HepG2 (cell line): ENCODE measurements around the gene APLNR. TPM values are rescaled to one million over a fixed set of nuclear protein-coding genes. Genes with fewer than 3 reads are reported as not detected.

Source experiments
- ATAC-seq: fragments of 200-7000 bp; cut with Tn5 transposase; 3 replicates; pipeline ENCODE4 v1.9.1; 2020; ENCODE audit warnings: mild to moderate bottlenecking, moderate library complexity
- BruUV-seq: library from RNA; stranded (reverse); fragments of 400-500 nt; replicated peaks from 2 replicates; lab custom pipeline; 2021; lab: Mats Ljungman, UMichigan
- CTCF ChIA-PET: fragments of 300-600 bp; formaldehyde crosslinking; extraction: SDS; loops from one replicate; lab custom pipeline; 2021; ENCODE audit warnings: low total read pairs, inconsistent platforms, low intra/inter-chr PET ratio; lab: Yijun Ruan, JAX
- POLR2A ChIA-PET: fragments of 350-600 bp; sonication (Branson Sonifier 250); formaldehyde crosslinking; loops from one replicate; lab custom pipeline; 2020; ENCODE audit warnings: antibody characterized with exemption, inconsistent platforms; lab: Yijun Ruan, JAX
- DNase-seq: peaks from one replicate; pipeline ENCODE4 v3.0.0-alpha.2; 2015; ENCODE audit warnings: low spot score
- FAIRE-seq: peaks from 3 replicates; lab custom pipeline; 2011; peaks lifted over from hg19 to GRCh38; lab: Jason Lieb, UNC
- H2AFZ ChIP-seq: one replicate; pipeline ENCODE4 v1.6.1; 2011; ENCODE audit warnings: low read length, inconsistent platforms
- H3K27ac ChIP-seq: fragments of 300-600 bp; 3 replicates; pipeline ENCODE4 v1.8.0; 2011; ENCODE audit warnings: mixed run types, mild to moderate bottlenecking, mixed read lengths, low read length, inconsistent platforms; ENCODE audit not compliant: insufficient read depth; ENCODE audit errors: extremely low read length
- H3K27me3 ChIP-seq, 2 experiments: fragments of 200-600 bp in 1 of 2; 2 replicates in 1 of 2; 3 replicates in 1 of 2; pipeline versions ENCODE4 v1.6.0 to v1.8.0; 2011; ENCODE audit warnings: low read length in 2 of 2, mild to moderate bottlenecking in 2 of 2, moderate library complexity in 2 of 2, inconsistent platforms in 1 of 2; ENCODE audit not compliant: insufficient read depth in 2 of 2, control insufficient read depth in 1 of 2
- H3K36me3 ChIP-seq, 2 experiments: fragments of 200-600 bp in 1 of 2; replicated peaks in 1 of 2; 2 replicates in 1 of 2; 3 replicates in 1 of 2; pipeline versions ENCODE4 v1.5.1 to v1.8.0; 2011; ENCODE audit warnings: low read length in 2 of 2, inconsistent platforms in 1 of 2; ENCODE audit not compliant: insufficient read depth in 2 of 2, control insufficient read depth in 1 of 2
- H3K4me1 ChIP-seq: 2 replicates; pipeline ENCODE4 v1.5.1; 2012; ENCODE audit warnings: low read length, inconsistent platforms; ENCODE audit not compliant: insufficient read depth
- H3K4me2 ChIP-seq: 2 replicates; pipeline ENCODE4 v1.6.0; 2011; ENCODE audit warnings: low read depth, low read length, inconsistent platforms
- H3K4me3 ChIP-seq, 3 experiments: fragments of 200-600 bp in 1 of 3; sonication (generic), shearing (Covaris generic) in 1 of 3; replicated peaks in 1 of 3; 2 replicates each; pipeline ENCODE4 v1.5.1; 2011 to 2016; ENCODE audit warnings: low read length in 3 of 3, inconsistent platforms in 2 of 3, low read depth in 2 of 3, mild to moderate bottlenecking in 2 of 3, control low read depth in 1 of 3, mixed read lengths in 1 of 3; ENCODE audit not compliant: insufficient read depth in 1 of 3
- H3K79me2 ChIP-seq: one replicate; pipeline ENCODE4 v1.6.1; 2011; ENCODE audit warnings: low read length, inconsistent platforms; ENCODE audit not compliant: insufficient read depth
- H3K9ac ChIP-seq: 2 replicates; pipeline ENCODE4 v1.6.0; 2011; ENCODE audit warnings: mild to moderate bottlenecking, low read depth, low read length, inconsistent platforms; ENCODE audit not compliant: insufficient read depth
- H3K9me3 ChIP-seq: 2 replicates; pipeline ENCODE4 v1.5.1; 2012; ENCODE audit warnings: mild to moderate bottlenecking, low read length
- H4K20me1 ChIP-seq: 2 replicates; pipeline ENCODE4 v1.6.0; 2011; ENCODE audit warnings: inconsistent platforms, mild to moderate bottlenecking, low read length, moderate library complexity; ENCODE audit not compliant: insufficient read depth
- KDM6A ChIP-seq: IDR thresholded peaks from 2 replicates; pipeline ENCODE4 v1.6.1; 2016; ENCODE audit warnings: low read depth
- MEF2D ChIP-seq: sonication (generic); formaldehyde crosslinking; IDR thresholded peaks from 2 replicates; pipeline ENCODE4 v1.5.1; 2020; ENCODE audit warnings: mild to moderate bottlenecking, missing genetic modification reagents
- MZF1 ChIP-seq: sonication (generic); formaldehyde crosslinking; IDR thresholded peaks from 2 replicates; pipeline ENCODE4 v1.8.1; 2023; ENCODE audit warnings: mild to moderate bottlenecking, missing genetic modification reagents, borderline replicate concordance
- SRSF4 ChIP-seq: fragments of 200-400 bp; formaldehyde crosslinking; IDR thresholded peaks from one replicate; pipeline ENCODE4 v1.6.1; 2018; ENCODE audit warnings: mild to moderate bottlenecking, low read depth, low read length, moderate library complexity; ENCODE audit not compliant: poor library complexity, severe bottlenecking
- STAG1 ChIP-seq: sonication (generic); formaldehyde crosslinking; IDR thresholded peaks from 2 replicates; pipeline ENCODE4 v1.4.0; 2020; ENCODE audit warnings: missing genetic modification reagents
- ZBTB3 ChIP-seq: sonication (generic); formaldehyde crosslinking; IDR thresholded peaks from 2 replicates; pipeline ENCODE4 v1.4.0; 2020; ENCODE audit warnings: low read depth, mild to moderate bottlenecking, moderate library complexity, missing genetic modification reagents, borderline replicate concordance
- ZKSCAN5 ChIP-seq: sonication (generic); formaldehyde crosslinking; IDR thresholded peaks from 2 replicates; pipeline ENCODE4 v1.5.1; 2020; ENCODE audit warnings: mild to moderate bottlenecking, missing genetic modification reagents
- ZNF709 ChIP-seq: sonication (generic); formaldehyde crosslinking; IDR thresholded peaks from 2 replicates; pipeline ENCODE4 v1.5.0; 2020; ENCODE audit warnings: mild to moderate bottlenecking, missing genetic modification reagents
- WGBS: methylation state at CpG from one replicate; pipeline ENCODE4 v1.1.6; 2017; ENCODE audit warnings: low lambda C conversion rate; 5-methylcytosine and 5-hydroxymethylcytosine counted together
- in situ Hi-C: cut with HindIII; loops from 2 replicates; pipeline ENCODE4 v1.10.0; 2017; ENCODE audit warnings: low pct_unique_long_range_greater_than_20kb; ENCODE audit not compliant: extremely low pct_ligation_motif_present
- intact Hi-C: fragments of 100-400 bp; cut with micrococcal nuclease; formaldehyde crosslinking; loops from one replicate; pipeline ENCODE4 v1.10.0; 2022; ENCODE audit not compliant: unreplicated experiment
- polyA plus RNA-seq, 8 experiments: library from polyadenylated mRNA; depleted of rRNA in 3 of 8; stranded (reverse) in 7 of 8; unstranded in 1 of 8; fragments of >200 nt; fragmentation: Illumina TruSeq in 4 of 8; extraction: Trizol in 4 of 8; gene quantifications; 2 replicates each; pipeline versions ENCODE4 v1.2.1 to v1.2.3, GENCODE V29; 2011 to 2016; ENCODE audit warnings: low read depth in 4 of 8, missing spikeins in 1 of 8, mixed read lengths in 1 of 8; ENCODE audit not compliant: insufficient read depth in 1 of 8
- total RNA-seq, 5 experiments: library from RNA; depleted of rRNA; stranded (reverse); fragments of >200 nt; fragmentation: Illumina TruSeq; extraction: Trizol; gene quantifications; 2 replicates each; pipeline ENCODE4 v1.2.3, GENCODE V29; 2016; ENCODE audit warnings: low read depth in 1 of 5
- TF ChIP-seq, protein P1 (sequence below): sonication (generic); formaldehyde crosslinking; IDR thresholded peaks from 2 replicates; pipeline ENCODE4 v1.5.1; 2020; ENCODE audit warnings: mild to moderate bottlenecking, missing genetic modification reagents, borderline replicate concordance
- TF ChIP-seq, protein P2 (sequence below): sonication (generic); formaldehyde crosslinking; IDR thresholded peaks from 2 replicates; pipeline ENCODE4 v1.4.0; 2020; ENCODE audit warnings: missing genetic modification reagents
- TF ChIP-seq, protein P3 (sequence below): sonication (generic); formaldehyde crosslinking; IDR thresholded peaks from 2 replicates; pipeline ENCODE4 v1.9.0; 2022; ENCODE audit warnings: missing genetic modification reagents, mild to moderate bottlenecking, borderline replicate concordance

APLNR gene
- total and polyA plus RNA-seq, 2 of the 13 experiments (the other 11 are each of a cell fraction or from before 2014, with no cell fraction given): not detected

DNA sequence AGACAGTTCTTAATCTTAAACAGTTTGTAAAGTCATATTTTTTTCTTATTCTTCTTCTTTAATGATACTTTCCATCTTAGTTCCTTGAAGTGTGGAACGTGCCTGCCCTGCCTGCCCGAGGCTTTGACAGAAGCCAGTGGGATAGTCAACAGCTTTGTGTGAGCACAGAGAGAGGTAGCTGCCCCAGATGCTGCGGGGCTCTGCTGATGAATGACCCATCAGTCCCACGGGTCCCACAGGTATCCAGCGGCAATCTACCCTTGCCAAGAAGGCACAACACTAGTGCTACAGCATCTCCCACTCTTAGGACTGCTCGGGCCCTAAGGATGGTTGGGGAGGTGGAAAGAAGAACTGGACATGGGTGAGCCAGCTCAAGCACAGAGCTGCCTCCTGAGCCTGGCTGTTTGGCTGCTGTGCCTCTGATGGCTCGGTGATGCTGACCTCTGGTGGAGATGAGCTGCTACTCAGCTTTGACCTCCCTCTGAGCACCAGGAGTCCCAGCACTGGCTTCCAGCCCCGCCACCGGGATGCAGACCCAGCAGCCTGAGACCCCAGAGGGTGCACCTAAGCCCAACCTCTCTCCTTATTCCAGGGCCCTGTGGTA lies 11.8 kb upstream of the APLNR start:
- Histone ChIP-seq H3K9ac (no peak overlapping the region), H3K27ac (no peak overlapping the region), H3K36me3 (no peaks in the 10 kb centered on the region), H3K4me2 (no peak overlapping the region), H3K4me1 (no peaks in the 10 kb centered on the region), H3K4me3 (no peak overlapping the region), H3K79me2 (no peaks in the 10 kb centered on the region), H3K27me3 (no peaks in the 10 kb centered on the region), H4K20me1 (no peaks in the 10 kb centered on the region), H2AFZ (no peak overlapping the region), H3K9me3 (no peaks in the 10 kb centered on the region)
- intact Hi-C loops (loop anchor here (1.0 kb wide), 4 partner anchors 118 to 408 kb away; no protein-coding TSS in a partner anchor), in situ Hi-C loops (no loop called here)
- WGBS: 13% methylated on average over 8 of the region's 9 CpGs
- CTCF ChIA-PET: interaction anchor here (1.0 to 3.4 kb wide), 7 partner anchors 113 to 408 kb away, joined by 3 to 42 read pairs (median 7); no protein-coding TSS in a partner anchor
- POLR2A ChIA-PET: no interaction called here
- BruUV-seq: no TSS peak
- DNase-seq (peak; percentile 45), FAIRE-seq (peak; percentile 58), ATAC-seq (peak; percentile 99)
- TF ChIP-seq SRSF4 (no peak), ZNF709 (no peak), ZKSCAN5 (CRISPR knock-in tag) (no peak), STAG1 (CRISPR knock-in tag) (peak; percentile 63), MZF1 (no peak), MEF2D (CRISPR knock-in tag) (no peak), ZBTB3 (CRISPR knock-in tag) (no peak), KDM6A (CRISPR knock-in tag) (no peak)
- TF ChIP-seq, protein P1, sequence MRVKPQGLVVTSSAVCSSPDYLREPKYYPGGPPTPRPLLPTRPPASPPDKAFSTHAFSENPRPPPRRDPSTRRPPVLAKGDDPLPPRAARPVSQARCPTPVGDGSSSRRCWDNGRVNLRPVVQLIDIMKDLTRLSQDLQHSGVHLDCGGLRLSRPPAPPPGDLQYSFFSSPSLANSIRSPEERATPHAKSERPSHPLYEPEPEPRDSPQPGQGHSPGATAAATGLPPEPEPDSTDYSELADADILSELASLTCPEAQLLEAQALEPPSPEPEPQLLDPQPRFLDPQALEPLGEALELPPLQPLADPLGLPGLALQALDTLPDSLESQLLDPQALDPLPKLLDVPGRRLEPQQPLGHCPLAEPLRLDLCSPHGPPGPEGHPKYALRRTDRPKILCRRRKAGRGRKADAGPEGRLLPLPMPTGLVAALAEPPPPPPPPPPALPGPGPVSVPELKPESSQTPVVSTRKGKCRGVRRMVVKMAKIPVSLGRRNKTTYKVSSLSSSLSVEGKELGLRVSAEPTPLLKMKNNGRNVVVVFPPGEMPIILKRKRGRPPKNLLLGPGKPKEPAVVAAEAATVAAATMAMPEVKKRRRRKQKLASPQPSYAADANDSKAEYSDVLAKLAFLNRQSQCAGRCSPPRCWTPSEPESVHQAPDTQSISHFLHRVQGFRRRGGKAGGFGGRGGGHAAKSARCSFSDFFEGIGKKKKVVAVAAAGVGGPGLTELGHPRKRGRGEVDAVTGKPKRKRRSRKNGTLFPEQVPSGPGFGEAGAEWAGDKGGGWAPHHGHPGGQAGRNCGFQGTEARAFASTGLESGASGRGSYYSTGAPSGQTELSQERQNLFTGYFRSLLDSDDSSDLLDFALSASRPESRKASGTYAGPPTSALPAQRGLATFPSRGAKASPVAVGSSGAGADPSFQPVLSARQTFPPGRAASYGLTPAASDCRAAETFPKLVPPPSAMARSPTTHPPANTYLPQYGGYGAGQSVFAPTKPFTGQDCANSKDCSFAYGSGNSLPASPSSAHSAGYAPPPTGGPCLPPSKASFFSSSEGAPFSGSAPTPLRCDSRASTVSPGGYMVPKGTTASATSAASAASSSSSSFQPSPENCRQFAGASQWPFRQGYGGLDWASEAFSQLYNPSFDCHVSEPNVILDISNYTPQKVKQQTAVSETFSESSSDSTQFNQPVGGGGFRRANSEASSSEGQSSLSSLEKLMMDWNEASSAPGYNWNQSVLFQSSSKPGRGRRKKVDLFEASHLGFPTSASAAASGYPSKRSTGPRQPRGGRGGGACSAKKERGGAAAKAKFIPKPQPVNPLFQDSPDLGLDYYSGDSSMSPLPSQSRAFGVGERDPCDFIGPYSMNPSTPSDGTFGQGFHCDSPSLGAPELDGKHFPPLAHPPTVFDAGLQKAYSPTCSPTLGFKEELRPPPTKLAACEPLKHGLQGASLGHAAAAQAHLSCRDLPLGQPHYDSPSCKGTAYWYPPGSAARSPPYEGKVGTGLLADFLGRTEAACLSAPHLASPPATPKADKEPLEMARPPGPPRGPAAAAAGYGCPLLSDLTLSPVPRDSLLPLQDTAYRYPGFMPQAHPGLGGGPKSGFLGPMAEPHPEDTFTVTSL: no peak
- TF ChIP-seq, protein P2, sequence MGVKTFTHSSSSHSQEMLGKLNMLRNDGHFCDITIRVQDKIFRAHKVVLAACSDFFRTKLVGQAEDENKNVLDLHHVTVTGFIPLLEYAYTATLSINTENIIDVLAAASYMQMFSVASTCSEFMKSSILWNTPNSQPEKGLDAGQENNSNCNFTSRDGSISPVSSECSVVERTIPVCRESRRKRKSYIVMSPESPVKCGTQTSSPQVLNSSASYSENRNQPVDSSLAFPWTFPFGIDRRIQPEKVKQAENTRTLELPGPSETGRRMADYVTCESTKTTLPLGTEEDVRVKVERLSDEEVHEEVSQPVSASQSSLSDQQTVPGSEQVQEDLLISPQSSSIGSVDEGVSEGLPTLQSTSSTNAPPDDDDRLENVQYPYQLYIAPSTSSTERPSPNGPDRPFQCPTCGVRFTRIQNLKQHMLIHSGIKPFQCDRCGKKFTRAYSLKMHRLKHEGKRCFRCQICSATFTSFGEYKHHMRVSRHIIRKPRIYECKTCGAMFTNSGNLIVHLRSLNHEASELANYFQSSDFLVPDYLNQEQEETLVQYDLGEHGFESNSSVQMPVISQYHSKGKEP: no peak
- TF ChIP-seq, protein P3, sequence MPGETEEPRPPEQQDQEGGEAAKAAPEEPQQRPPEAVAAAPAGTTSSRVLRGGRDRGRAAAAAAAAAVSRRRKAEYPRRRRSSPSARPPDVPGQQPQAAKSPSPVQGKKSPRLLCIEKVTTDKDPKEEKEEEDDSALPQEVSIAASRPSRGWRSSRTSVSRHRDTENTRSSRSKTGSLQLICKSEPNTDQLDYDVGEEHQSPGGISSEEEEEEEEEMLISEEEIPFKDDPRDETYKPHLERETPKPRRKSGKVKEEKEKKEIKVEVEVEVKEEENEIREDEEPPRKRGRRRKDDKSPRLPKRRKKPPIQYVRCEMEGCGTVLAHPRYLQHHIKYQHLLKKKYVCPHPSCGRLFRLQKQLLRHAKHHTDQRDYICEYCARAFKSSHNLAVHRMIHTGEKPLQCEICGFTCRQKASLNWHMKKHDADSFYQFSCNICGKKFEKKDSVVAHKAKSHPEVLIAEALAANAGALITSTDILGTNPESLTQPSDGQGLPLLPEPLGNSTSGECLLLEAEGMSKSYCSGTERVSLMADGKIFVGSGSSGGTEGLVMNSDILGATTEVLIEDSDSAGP (CRISPR knock-in tag): peak; percentile 32; the same call in 1 of the 2 replicates
